Measurements from ENCODE around the gene MAP3K12.
A peak's percentile ranks its signal among the peaks of the same experiment; 100 is the strongest.
"Not testable (repeated sequence)": the region's sequence is repeated elsewhere in the genome, so short reads cannot be mapped to it uniquely, and the experiment has no call there.

MAP3K12 gene

DNA sequence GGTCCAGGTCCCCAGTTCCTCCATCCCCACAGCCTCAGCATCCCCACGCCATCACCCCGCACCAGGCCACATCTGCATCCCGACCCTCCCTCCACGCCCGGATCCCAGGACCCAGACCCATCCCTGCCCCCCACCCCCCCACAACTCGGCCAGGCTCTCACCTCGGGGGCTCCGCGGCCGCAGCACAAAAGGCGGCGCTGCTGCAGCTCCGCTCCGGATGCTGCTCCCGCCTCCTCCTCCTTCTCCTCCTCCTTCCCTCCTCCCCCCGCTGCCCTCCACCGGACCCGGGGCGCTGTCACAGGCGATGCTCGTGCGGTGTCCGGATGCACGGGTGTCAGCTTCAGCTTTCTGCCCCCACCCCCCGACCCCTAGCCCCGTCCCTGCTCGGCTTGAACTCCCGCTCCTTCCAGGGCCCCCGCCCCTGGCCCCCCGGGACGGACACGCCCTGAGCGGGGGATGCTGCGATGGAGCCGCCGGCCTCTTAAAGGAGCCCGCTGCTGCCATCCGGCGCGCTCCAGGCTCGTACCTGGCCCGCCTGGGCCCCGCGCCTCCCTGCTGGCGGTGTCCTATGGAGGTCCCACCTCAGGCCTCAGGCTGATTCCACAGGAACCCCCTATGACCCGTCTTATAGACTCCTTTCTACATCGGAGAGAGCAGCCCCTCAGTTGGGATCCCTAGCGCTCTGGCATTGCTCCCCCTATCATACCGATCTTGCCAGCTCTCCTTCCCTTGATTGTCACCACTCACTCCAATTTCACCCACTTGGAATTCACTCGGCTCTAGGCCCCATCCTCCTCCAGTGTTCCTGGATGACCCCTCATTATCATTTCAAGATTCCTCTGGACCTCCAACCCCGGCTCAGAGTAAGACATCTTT is at the start of gene MAP3K12:
MAP3K12 (minus strand) TSS at position 193 of the 876 bp plus-strand sequence. CDS start 12,067 bp downstream, outside the sequence.
- peak; percentile 16; the same call in 2 of the 3 replicates for ATAC-seq (ENCODE audit: low read depth)
- H3K27me3 ChIP-seq (ENCODE audit: insufficient read depth, poor library complexity, severe bottlenecking): no peaks in the 10 kb centered on the region
- no peaks in the 10 kb centered on the region for H3K36me3 ChIP-seq (ENCODE audit: low read depth)
- no peaks in the 10 kb centered on the region for H3K9me3 ChIP-seq (ENCODE audit: severe bottlenecking)
- no peak for DNase-seq (ENCODE audit: low spot score)
- peak within 1 kb of the TSS; percentile 68 for H3K27ac ChIP-seq (ENCODE audit: poor library complexity, severe bottlenecking)
- H3K4me1 ChIP-seq (ENCODE audit: insufficient read depth, poor library complexity, severe bottlenecking): peaks cover 3% of the 10 kb centered on the region
- TF ChIP-seq, protein P1, sequence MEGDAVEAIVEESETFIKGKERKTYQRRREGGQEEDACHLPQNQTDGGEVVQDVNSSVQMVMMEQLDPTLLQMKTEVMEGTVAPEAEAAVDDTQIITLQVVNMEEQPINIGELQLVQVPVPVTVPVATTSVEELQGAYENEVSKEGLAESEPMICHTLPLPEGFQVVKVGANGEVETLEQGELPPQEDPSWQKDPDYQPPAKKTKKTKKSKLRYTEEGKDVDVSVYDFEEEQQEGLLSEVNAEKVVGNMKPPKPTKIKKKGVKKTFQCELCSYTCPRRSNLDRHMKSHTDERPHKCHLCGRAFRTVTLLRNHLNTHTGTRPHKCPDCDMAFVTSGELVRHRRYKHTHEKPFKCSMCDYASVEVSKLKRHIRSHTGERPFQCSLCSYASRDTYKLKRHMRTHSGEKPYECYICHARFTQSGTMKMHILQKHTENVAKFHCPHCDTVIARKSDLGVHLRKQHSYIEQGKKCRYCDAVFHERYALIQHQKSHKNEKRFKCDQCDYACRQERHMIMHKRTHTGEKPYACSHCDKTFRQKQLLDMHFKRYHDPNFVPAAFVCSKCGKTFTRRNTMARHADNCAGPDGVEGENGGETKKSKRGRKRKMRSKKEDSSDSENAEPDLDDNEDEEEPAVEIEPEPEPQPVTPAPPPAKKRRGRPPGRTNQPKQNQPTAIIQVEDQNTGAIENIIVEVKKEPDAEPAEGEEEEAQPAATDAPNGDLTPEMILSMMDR (IDR thresholded peaks at IDR 0.05; ENCODE audit: poor library complexity, severe bottlenecking): peak; percentile 20
- H3K4me3 ChIP-seq (ENCODE audit: severe bottlenecking): peak within 1 kb of the TSS; percentile 58

GRCh38 chr12:53548354-53548753 is 49.1 kb upstream of the MAP3K12 start:
- H3K4me1 ChIP-seq (ENCODE audit: insufficient read depth, poor library complexity, severe bottlenecking); H3K27ac ChIP-seq (ENCODE audit: poor library complexity, severe bottlenecking); H3K9me3 ChIP-seq (ENCODE audit: severe bottlenecking); DNase-seq (ENCODE audit: low spot score); ATAC-seq (ENCODE audit: low read depth); H3K4me3 ChIP-seq (ENCODE audit: severe bottlenecking); H3K27me3 ChIP-seq (ENCODE audit: insufficient read depth, poor library complexity, severe bottlenecking): not testable (repeated sequence)
- H3K36me3 ChIP-seq (ENCODE audit: low read depth): peaks cover 36% of the 10 kb centered on the region

- TF ChIP-seq, protein P1 (IDR thresholded peaks at IDR 0.05; ENCODE audit: poor library complexity, severe bottlenecking): peak; percentile 83
- H3K4me1 ChIP-seq (ENCODE audit: insufficient read depth, poor library complexity, severe bottlenecking): peaks cover 3% of the 10 kb centered on the region
- ATAC-seq (ENCODE audit: low read depth) (peak; percentile 89), DNase-seq (ENCODE audit: low spot score) (no peak)
- H3K4me3 ChIP-seq (ENCODE audit: severe bottlenecking): no peak overlapping the region
- no peaks in the 10 kb centered on the region for H3K27me3 ChIP-seq (ENCODE audit: insufficient read depth, poor library complexity, severe bottlenecking)
- no peak overlapping the region for H3K27ac ChIP-seq (ENCODE audit: poor library complexity, severe bottlenecking)
- no peaks in the 10 kb centered on the region for H3K9me3 ChIP-seq (ENCODE audit: severe bottlenecking)
- peaks cover 41% of the 10 kb centered on the region for H3K36me3 ChIP-seq (ENCODE audit: low read depth)
Observed at GRCh38 chr12:53543539-53543938, 44.3 kb upstream of the MAP3K12 start.

- DNase-seq (ENCODE audit: low spot score): no peak
- no peaks in the 10 kb centered on the region for H3K9me3 ChIP-seq (ENCODE audit: severe bottlenecking)
- H3K36me3 ChIP-seq (ENCODE audit: low read depth): peaks cover 67% of the 10 kb centered on the region
- ATAC-seq (ENCODE audit: low read depth): no peak
- no peak overlapping the region for H3K4me3 ChIP-seq (ENCODE audit: severe bottlenecking)
- no peaks in the 10 kb centered on the region for H3K27me3 ChIP-seq (ENCODE audit: insufficient read depth, poor library complexity, severe bottlenecking)
- no peak overlapping the region for H3K27ac ChIP-seq (ENCODE audit: poor library complexity, severe bottlenecking)
- TF ChIP-seq, protein P1 (IDR thresholded peaks at IDR 0.05; ENCODE audit: poor library complexity, severe bottlenecking): no peak
- H3K4me1 ChIP-seq (ENCODE audit: insufficient read depth, poor library complexity, severe bottlenecking): peaks cover 13% of the 10 kb centered on the region
Observed at GRCh38 chr12:53539526-53539925, 40.3 kb upstream of the MAP3K12 start.

DNA sequence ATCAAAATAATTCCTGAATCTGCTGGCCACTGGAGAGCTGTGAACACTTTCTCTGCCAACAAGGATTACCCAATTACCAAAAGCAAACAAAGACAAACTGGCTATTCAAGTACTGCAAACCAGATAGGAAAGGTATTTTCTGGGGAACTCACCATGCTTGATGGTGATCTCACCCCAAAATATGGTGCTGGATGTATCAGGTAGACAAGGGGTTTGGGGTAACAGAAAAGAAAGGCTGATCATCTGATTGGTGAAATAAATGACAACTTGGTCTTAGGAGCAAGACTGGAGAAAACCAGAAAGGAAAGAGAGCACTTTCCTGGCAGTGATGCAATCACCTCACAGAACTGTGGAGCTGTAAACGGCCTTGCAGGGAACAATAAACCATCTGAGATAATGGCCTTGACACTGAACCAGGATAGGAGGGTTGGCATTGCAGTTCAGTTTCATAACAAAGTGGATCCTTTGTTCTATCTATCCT is 39.0 kb upstream of the MAP3K12 start:
- peaks cover 13% of the 10 kb centered on the region for H3K4me1 ChIP-seq (ENCODE audit: insufficient read depth, poor library complexity, severe bottlenecking)
- no peaks in the 10 kb centered on the region for H3K27me3 ChIP-seq (ENCODE audit: insufficient read depth, poor library complexity, severe bottlenecking)
- H3K9me3 ChIP-seq (ENCODE audit: severe bottlenecking): no peaks in the 10 kb centered on the region
- TF ChIP-seq, protein P1 (IDR thresholded peaks at IDR 0.05; ENCODE audit: poor library complexity, severe bottlenecking): no peak
- DNase-seq (ENCODE audit: low spot score): no peak
- H3K36me3 ChIP-seq (ENCODE audit: low read depth): peaks cover 70% of the 10 kb centered on the region
- H3K27ac ChIP-seq (ENCODE audit: poor library complexity, severe bottlenecking): peak overlapping the region; percentile 14
- no peak overlapping the region for H3K4me3 ChIP-seq (ENCODE audit: severe bottlenecking)
- peak; percentile 65 for ATAC-seq (ENCODE audit: low read depth)

Measured in RWPE2 (cell line).